ENCODE results near the gene MLLT1.

DNA sequence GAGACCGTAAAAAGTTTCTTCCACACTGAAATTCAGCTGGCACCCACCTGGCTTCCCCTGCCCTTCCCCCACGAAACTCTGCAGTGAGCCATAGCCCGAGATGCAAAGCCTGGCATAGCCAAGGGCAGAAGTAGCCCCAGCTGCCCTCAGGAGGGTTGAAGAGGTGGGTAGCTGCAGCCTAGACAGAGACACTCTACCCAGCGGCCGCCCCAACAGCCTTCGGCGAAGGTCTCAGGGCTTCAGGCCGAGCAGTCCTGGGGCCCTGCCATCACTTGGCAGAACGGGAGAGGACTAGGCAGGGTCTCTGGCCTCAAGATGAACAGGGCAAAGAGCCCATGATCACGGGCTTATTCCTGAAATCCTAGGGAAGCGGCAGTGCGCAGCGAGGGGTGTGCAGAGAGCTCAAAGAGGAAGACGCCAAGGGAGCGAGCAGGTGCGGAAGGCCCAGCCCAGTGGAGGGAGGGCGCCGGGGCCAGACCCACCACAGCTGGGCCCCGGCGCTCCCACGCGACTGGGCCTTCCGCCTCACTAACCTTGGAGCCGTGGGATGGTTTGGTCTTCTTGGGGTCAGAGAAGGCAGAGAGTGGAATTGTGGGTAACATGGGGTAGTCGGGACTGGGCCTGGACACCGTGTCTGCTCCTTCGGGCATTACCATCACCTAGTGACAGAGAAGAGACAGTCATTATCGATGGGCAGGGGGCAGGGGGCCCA, 53.2 kb downstream of the MLLT1 start:
- no peak for TF ChIP-seq POLR2A (IDR thresholded peaks at IDR 0.05)
- TF ChIP-seq CTCF (IDR thresholded peaks at IDR 0.05): no peak
- TF ChIP-seq POLR2AphosphoS5 (IDR thresholded peaks at IDR 0.05): no peak
- TF ChIP-seq EP300 (IDR thresholded peaks at IDR 0.05): no peak

Measured in stomach (tissue), 4 donors.